HepG2 (cell line): ENCODE data around the gene DMBT1. TPM values are rescaled to one million over a fixed set of nuclear protein-coding genes. Genes with fewer than 3 reads are reported as not detected.

Source experiments
- ADNP ChIP-seq: sonication (generic); formaldehyde crosslinking; IDR thresholded peaks from 2 replicates; pipeline ENCODE4 v1.4.0; 2020; ENCODE audit warnings: missing genetic modification reagents
- CBX2 ChIP-seq, 2 experiments: fragments of 200-600 bp in 1 of 2; sonication (generic); formaldehyde crosslinking in 1 of 2; IDR thresholded peaks; 2 replicates each; pipeline versions ENCODE4 v1.7.0 to v1.8.1; 2018 to 2022; ENCODE audit warnings: low read depth in 2 of 2, low read length in 1 of 2, mild to moderate bottlenecking in 1 of 2, missing genetic modification reagents in 1 of 2
- CEBPG ChIP-seq: IDR thresholded peaks from 2 replicates; pipeline ENCODE4 v1.6.1; 2016
- FOXP1 ChIP-seq, 2 experiments: fragments of 450-650 bp in 1 of 2; IDR thresholded peaks; 2 replicates each; pipeline ENCODE4 v1.6.1; 2017 to 2018; ENCODE audit warnings: antibody characterized with exemption in 1 of 2
- GATAD2A ChIP-seq: IDR thresholded peaks from 2 replicates; pipeline ENCODE4 v1.6.1; 2016
- HNF4G ChIP-seq, 2 experiments: sonication (generic) in 1 of 2; formaldehyde crosslinking in 1 of 2; IDR thresholded peaks; 2 replicates each; pipeline versions ENCODE4 v1.4.0 to v1.6.1; 2011 to 2020; ENCODE audit warnings: borderline replicate concordance in 2 of 2, low read depth in 2 of 2, mild to moderate bottlenecking in 2 of 2, low read length in 1 of 2, missing genetic modification reagents in 1 of 2, moderate library complexity in 1 of 2
- MED8 ChIP-seq: sonication (generic); formaldehyde crosslinking; IDR thresholded peaks from 2 replicates; pipeline ENCODE4 v1.8.1; 2023; ENCODE audit warnings: mild to moderate bottlenecking, missing genetic modification reagents; ENCODE audit not compliant: insufficient replicate concordance
- PAWR ChIP-seq: sonication (generic); formaldehyde crosslinking; IDR thresholded peaks from 2 replicates; pipeline ENCODE4 v1.4.0; 2020; ENCODE audit warnings: missing genetic modification reagents, mild to moderate bottlenecking, borderline replicate concordance
- POLR2A ChIP-seq, 2 experiments: IDR thresholded peaks; 2 replicates each; pipeline ENCODE4 v1.6.1; 2011; ENCODE audit warnings: low read depth in 2 of 2, low read length in 2 of 2, mild to moderate bottlenecking in 1 of 2, moderate library complexity in 1 of 2; ENCODE audit not compliant: insufficient read depth in 1 of 2
- PRPF4 ChIP-seq: fragments of 200-400 bp; formaldehyde crosslinking; IDR thresholded peaks from 2 replicates; pipeline ENCODE4 v1.6.1; 2016; ENCODE audit warnings: low read length, low read depth; ENCODE audit not compliant: poor library complexity, severe bottlenecking
- RFX5 ChIP-seq: IDR thresholded peaks from 2 replicates; pipeline ENCODE4 v1.6.1; 2011; ENCODE audit warnings: low read depth, low read length, improper control_type of control experiment
- SAP130 ChIP-seq: IDR thresholded peaks from 2 replicates; pipeline ENCODE4 v1.6.1; 2016; ENCODE audit warnings: low read depth
- SOX6 ChIP-seq, 2 experiments: fragments of 450-650 bp in 1 of 2; sonication (generic) in 1 of 2; formaldehyde crosslinking in 1 of 2; IDR thresholded peaks; 2 replicates each; pipeline versions ENCODE4 v1.4.0 to v1.6.1; 2017 to 2020; ENCODE audit warnings: antibody characterized with exemption in 1 of 2, mild to moderate bottlenecking in 1 of 2, missing genetic modification reagents in 1 of 2
- TSC22D2 ChIP-seq: sonication (generic); formaldehyde crosslinking; IDR thresholded peaks from 2 replicates; pipeline ENCODE4 v1.5.1; 2020; ENCODE audit warnings: missing genetic modification reagents, mild to moderate bottlenecking, borderline replicate concordance
- ZNF282 ChIP-seq: fragments of 450-650 bp; IDR thresholded peaks from 2 replicates; pipeline ENCODE4 v1.6.1; 2018; ENCODE audit not compliant: partially characterized antibody
- ZNF510 ChIP-seq: sonication (generic); formaldehyde crosslinking; IDR thresholded peaks from 2 replicates; pipeline ENCODE4 v1.4.0; 2020; ENCODE audit warnings: low read depth, mild to moderate bottlenecking, missing genetic modification reagents
- ZNF782 ChIP-seq: sonication (generic); formaldehyde crosslinking; IDR thresholded peaks from 2 replicates; pipeline ENCODE4 v1.4.0; 2020; ENCODE audit warnings: missing genetic modification reagents, mild to moderate bottlenecking, borderline replicate concordance
- polyA plus RNA-seq, 8 experiments: library from polyadenylated mRNA; depleted of rRNA in 3 of 8; stranded (reverse) in 7 of 8; unstranded in 1 of 8; fragments of >200 nt; fragmentation: Illumina TruSeq in 4 of 8; extraction: Trizol in 4 of 8; gene quantifications; 2 replicates each; pipeline versions ENCODE4 v1.2.1 to v1.2.3, GENCODE V29; 2011 to 2016; ENCODE audit warnings: low read depth in 4 of 8, missing spikeins in 1 of 8, mixed read lengths in 1 of 8; ENCODE audit not compliant: insufficient read depth in 1 of 8
- total RNA-seq, 5 experiments: library from RNA; depleted of rRNA; stranded (reverse); fragments of >200 nt; fragmentation: Illumina TruSeq; extraction: Trizol; gene quantifications; 2 replicates each; pipeline ENCODE4 v1.2.3, GENCODE V29; 2016; ENCODE audit warnings: low read depth in 1 of 5
- TF ChIP-seq, protein P1 (sequence below): sonication (generic); formaldehyde crosslinking; IDR thresholded peaks from 2 replicates; pipeline ENCODE4 v1.4.0; 2020; ENCODE audit warnings: missing genetic modification reagents, borderline replicate concordance
- TF ChIP-seq, protein P2 (sequence below), 2 experiments: sonication (generic) in 1 of 2; formaldehyde crosslinking in 1 of 2; IDR thresholded peaks; 2 replicates each; pipeline versions ENCODE4 v1.6.1 to v1.9.0; 2014 to 2022; ENCODE audit warnings: antibody characterized with exemption in 1 of 2, borderline replicate concordance in 1 of 2, inconsistent platforms in 1 of 2, low read depth in 1 of 2, missing genetic modification reagents in 1 of 2
- TF ChIP-seq, protein P3 (sequence below): sonication (generic); formaldehyde crosslinking; IDR thresholded peaks from 2 replicates; pipeline ENCODE4 v1.5.1; 2020; ENCODE audit warnings: missing genetic modification reagents, mild to moderate bottlenecking, borderline replicate concordance

The DMBT1 gene
- total and polyA plus RNA-seq, 2 of the 13 experiments (the other 11 are each of a cell fraction or from before 2014, with no cell fraction given) = not detected

DNA sequence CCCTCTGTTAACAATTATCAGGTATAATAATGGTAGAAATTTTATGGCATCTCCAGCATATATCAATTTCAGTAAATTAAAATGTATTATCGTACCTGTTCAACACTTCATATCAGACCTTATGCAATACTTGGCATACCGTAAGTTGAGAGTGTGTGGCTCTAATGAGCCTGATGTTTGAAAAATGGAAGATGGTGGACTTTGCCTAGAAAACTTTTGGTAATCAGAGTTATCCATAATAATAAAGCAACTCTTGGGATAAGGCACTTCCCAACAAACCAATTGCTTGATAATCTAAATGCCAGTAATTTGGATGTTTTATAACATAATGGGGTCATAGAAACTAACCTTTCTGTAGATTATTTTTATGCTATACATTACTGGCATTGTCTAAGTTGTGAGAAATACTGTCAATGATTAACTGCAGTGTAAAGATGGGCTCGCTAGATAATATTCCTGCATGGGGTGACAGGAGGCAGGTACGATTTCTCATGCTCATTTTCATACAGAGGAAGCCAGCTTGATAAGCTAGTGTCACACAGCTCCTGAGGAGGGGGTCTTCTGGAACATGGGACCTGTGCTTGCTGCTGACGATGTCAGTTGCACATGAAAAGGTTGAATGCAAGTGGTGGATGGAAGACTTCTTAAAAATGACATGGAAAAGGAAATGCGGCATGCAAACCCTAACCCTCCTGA is 27.8 kb upstream of the DMBT1 start (continued):
- TF ChIP-seq PRPF4 = no peak
- TF ChIP-seq, protein P1, sequence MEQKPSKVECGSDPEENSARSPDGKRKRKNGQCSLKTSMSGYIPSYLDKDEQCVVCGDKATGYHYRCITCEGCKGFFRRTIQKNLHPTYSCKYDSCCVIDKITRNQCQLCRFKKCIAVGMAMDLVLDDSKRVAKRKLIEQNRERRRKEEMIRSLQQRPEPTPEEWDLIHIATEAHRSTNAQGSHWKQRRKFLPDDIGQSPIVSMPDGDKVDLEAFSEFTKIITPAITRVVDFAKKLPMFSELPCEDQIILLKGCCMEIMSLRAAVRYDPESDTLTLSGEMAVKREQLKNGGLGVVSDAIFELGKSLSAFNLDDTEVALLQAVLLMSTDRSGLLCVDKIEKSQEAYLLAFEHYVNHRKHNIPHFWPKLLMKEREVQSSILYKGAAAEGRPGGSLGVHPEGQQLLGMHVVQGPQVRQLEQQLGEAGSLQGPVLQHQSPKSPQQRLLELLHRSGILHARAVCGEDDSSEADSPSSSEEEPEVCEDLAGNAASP = 0 out of 2 replicates have a peak, but pooled peaks have one; percentile 5
- TF ChIP-seq RFX5 = no peak
- no peak for TF ChIP-seq SOX6 (IDR thresholded peaks at IDR 0.05)
- TF ChIP-seq SOX6 (CRISPR knock-in tag; IDR thresholded peaks at IDR 0.05) = peak; percentile 52
- no peak for TF ChIP-seq ZNF510 (CRISPR knock-in tag)
- TF ChIP-seq PAWR (CRISPR knock-in tag) = no peak
- no peak for TF ChIP-seq SAP130 (CRISPR knock-in tag)
- no peak for TF ChIP-seq POLR2A (IDR thresholded peaks at IDR 0.05; ENCODE audit: insufficient read depth in 1 of 2, low read depth in 2 of 2, low read length in 2 of 2)
- no peak for TF ChIP-seq ADNP (CRISPR knock-in tag)
- TF ChIP-seq, protein P2, sequence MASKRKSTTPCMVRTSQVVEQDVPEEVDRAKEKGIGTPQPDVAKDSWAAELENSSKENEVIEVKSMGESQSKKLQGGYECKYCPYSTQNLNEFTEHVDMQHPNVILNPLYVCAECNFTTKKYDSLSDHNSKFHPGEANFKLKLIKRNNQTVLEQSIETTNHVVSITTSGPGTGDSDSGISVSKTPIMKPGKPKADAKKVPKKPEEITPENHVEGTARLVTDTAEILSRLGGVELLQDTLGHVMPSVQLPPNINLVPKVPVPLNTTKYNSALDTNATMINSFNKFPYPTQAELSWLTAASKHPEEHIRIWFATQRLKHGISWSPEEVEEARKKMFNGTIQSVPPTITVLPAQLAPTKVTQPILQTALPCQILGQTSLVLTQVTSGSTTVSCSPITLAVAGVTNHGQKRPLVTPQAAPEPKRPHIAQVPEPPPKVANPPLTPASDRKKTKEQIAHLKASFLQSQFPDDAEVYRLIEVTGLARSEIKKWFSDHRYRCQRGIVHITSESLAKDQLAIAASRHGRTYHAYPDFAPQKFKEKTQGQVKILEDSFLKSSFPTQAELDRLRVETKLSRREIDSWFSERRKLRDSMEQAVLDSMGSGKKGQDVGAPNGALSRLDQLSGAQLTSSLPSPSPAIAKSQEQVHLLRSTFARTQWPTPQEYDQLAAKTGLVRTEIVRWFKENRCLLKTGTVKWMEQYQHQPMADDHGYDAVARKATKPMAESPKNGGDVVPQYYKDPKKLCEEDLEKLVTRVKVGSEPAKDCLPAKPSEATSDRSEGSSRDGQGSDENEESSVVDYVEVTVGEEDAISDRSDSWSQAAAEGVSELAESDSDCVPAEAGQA (IDR thresholded peaks at IDR 0.05; ENCODE audit: low read depth) = no peak
- TF ChIP-seq, protein P2 (CRISPR knock-in tag; IDR thresholded peaks at IDR 0.05; ENCODE audit: borderline replicate concordance) = no peak
- no peak for TF ChIP-seq MED8
- no peak for TF ChIP-seq ZNF282
- TF ChIP-seq GATAD2A (CRISPR knock-in tag) = peak; percentile 22; the same call in 1 of the 2 replicates
- no peak for TF ChIP-seq ZNF782 (CRISPR knock-in tag)
- TF ChIP-seq TSC22D2 (CRISPR knock-in tag) = no peak
- peak; percentile 56 for TF ChIP-seq CEBPG (CRISPR knock-in tag)
- no peak for TF ChIP-seq FOXP1 (IDR thresholded peaks at IDR 0.05)
- no peak for TF ChIP-seq FOXP1 (CRISPR knock-in tag; IDR thresholded peaks at IDR 0.05)
- TF ChIP-seq, protein P3, sequence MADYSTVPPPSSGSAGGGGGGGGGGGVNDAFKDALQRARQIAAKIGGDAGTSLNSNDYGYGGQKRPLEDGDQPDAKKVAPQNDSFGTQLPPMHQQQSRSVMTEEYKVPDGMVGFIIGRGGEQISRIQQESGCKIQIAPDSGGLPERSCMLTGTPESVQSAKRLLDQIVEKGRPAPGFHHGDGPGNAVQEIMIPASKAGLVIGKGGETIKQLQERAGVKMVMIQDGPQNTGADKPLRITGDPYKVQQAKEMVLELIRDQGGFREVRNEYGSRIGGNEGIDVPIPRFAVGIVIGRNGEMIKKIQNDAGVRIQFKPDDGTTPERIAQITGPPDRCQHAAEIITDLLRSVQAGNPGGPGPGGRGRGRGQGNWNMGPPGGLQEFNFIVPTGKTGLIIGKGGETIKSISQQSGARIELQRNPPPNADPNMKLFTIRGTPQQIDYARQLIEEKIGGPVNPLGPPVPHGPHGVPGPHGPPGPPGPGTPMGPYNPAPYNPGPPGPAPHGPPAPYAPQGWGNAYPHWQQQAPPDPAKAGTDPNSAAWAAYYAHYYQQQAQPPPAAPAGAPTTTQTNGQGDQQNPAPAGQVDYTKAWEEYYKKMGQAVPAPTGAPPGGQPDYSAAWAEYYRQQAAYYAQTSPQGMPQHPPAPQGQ (CRISPR knock-in tag) = no peak
- no peak for TF ChIP-seq HNF4G (IDR thresholded peaks at IDR 0.05; ENCODE audit: borderline replicate concordance, low read depth, low read length)
- no peak for TF ChIP-seq HNF4G (CRISPR knock-in tag; IDR thresholded peaks at IDR 0.05; ENCODE audit: borderline replicate concordance, low read depth)
- TF ChIP-seq CBX2 (IDR thresholded peaks at IDR 0.05; ENCODE audit: low read depth, low read length) = no peak
- TF ChIP-seq CBX2 (CRISPR knock-in tag; IDR thresholded peaks at IDR 0.05; ENCODE audit: low read depth) = no peak
